RPMI8226 (cell line): ENCODE data around the gene CBLB.
"Not testable (repeated sequence)": the region's sequence is repeated elsewhere in the genome, so short reads cannot be mapped to it uniquely, and the experiment has no call there.

Source experiments
- DNase-seq: peaks from one replicate; pipeline ENCODE4 v3.0.0-alpha.2; 2015

CBLB gene

GRCh38 chr3:105783631-105784030 lies 85.2 kb downstream of the CBLB start:
- no peak for DNase-seq

DNA sequence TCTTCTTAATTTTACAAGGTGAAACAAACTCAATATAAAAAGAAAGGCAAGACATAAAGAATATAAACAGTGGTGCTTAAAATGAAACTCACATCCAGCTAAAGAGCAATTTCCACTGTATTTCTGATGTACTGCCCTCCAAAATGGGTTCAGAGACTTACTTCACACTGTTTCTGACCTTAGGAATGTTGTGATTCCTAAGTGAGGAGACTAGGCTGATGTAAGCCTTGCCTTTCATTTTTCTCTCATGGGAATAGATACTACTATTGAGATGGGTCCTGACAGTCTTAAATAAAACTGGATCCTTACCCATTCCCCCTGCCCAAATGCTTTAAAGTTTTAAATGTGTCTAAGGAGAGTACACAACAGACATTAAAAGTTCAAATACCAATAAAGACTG lies 86.9 kb downstream of the CBLB start:
- no peak for DNase-seq

- no peak for DNase-seq
Measured at GRCh38 chr3:105780107-105780506, 88.7 kb downstream of the CBLB start.

DNA sequence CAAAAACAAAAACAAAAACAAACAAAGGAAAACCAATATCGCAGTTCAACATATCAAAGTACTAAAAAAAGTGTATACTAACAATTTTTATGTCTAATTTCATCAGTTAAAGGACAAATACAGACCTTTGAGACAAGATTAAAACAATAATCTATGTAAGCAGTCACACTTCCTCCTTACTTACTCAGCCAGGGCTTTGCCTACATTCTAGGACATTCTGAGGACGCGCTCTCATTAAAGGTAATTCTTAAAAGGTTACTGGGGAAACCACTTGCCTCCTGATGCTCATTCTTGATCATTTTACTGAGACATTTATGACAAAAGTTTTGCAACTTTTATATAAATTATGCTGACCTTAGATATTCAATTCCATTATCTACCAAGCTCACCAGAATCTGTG lies 93.4 kb downstream of the CBLB start:
- DNase-seq, result no peak

DNA sequence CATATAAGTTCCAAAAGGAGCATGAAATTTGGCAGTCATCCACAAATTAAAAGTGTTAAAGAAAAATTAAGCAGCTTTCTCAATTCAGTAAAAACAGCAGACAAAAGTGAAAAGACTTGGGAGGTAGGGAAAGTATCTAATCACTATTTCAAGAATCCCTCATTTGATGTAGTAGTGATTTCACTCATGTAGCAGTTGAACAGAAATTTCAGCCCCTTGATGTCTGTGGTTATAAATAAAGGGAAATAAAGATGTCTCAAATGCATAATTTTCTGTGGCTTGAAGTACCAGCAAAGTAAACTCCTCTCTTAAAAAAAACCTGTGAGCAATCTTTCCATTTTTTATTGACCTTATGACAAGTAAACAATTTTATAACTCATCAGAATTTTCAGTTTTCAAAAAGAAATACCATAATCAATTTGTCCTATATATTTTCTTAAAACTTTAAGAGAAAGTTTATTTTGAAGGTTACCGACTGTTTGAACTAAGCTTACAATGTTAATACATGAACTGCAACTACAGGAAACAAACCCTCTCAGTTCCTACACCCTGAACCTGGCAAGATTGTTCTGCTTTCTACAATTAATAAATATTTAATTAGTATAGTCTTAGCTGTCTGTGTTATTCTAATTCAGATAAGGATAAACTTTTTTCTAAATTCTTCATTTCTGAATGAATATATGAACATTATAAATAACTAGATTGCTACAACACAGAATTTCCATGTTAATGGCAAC lies 94.2 kb downstream of the CBLB start:
- DNase-seq, result no peak

DNA sequence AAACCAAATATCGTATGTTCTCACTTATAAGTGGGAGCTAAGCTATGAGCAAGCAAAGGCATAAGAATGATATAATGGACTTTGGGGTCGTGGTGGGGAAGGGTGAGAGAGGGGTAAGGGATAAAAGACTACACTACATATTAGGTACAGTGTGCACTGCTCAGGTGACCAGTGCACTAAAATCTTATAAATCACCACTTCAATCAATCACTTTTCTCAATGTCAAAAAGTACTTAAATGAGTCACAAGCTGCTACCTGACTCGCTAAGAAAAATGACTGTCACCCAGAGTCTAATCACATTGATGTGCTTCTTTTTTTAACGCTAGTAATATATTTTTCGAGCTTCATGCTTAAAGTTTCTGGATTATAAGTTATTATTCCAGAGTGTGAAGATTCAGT lies 95.5 kb downstream of the CBLB start:
- DNase-seq, result no peak

- no peak for DNase-seq
Measured at GRCh38 chr3:105772635-105773034, 96.2 kb downstream of the CBLB start.

GRCh38 chr3:105771392-105771791 lies 97.4 kb downstream of the CBLB start:
- DNase-seq, result no peak

DNA sequence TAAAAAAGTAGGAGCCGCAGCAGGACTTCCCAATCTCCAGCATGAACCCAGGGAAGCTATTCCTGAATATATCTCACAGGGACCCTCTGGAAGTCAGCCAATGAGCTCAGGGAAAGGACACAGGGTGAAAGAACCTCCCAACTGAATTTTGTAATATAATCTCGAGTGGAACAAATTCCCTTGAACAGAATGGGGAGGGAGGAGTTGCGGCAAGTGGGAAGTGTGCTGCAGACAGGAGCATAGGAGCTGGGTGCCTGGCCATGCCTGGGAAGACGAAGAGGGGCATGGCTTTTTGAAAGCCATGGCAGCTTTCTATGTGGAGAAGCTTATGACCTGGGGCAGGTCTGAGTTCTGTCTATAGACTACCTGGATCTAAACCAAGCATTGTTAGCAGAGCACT lies 98.4 kb downstream of the CBLB start:
- no peak for DNase-seq

GRCh38 chr3:105767776-105768175 lies 101.0 kb downstream of the CBLB start:
- no peak for DNase-seq

DNA sequence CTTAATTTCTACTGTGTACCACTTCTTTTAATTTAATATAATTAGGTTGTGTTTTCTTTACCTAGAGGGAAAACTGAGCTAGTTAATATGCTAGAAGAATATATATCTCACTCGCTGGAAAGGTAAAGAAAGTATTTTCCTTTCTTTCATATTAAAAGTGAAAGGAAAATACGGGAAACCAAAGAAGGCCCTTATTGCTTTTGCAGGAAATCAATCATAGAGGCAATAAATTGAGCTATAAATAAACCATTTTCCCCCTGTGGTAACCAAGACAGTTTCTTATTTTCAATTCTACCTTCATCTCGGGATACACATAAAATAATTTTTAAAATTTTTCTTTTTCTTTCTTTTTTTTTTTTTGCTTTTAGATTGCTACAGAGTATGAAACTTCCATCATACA lies 101.6 kb downstream of the CBLB start:
- no peak for DNase-seq

DNA sequence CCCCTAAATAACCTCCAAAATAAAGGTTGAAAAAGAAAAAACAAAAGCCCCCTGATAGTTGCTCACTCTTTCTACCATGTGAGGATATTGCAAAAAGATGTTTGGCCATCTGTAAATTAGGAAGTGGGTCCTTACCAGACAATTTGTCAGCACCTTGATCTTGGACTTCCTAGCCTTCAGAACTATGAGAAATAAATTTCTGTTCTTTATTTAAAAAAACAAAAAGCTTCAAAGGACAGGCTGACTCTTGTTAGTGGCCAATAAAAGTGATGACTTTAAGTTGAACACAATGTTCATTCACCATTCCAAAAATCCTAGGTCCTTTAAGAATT lies 103.5 kb downstream of the CBLB start:
- DNase-seq, result no peak

DNA sequence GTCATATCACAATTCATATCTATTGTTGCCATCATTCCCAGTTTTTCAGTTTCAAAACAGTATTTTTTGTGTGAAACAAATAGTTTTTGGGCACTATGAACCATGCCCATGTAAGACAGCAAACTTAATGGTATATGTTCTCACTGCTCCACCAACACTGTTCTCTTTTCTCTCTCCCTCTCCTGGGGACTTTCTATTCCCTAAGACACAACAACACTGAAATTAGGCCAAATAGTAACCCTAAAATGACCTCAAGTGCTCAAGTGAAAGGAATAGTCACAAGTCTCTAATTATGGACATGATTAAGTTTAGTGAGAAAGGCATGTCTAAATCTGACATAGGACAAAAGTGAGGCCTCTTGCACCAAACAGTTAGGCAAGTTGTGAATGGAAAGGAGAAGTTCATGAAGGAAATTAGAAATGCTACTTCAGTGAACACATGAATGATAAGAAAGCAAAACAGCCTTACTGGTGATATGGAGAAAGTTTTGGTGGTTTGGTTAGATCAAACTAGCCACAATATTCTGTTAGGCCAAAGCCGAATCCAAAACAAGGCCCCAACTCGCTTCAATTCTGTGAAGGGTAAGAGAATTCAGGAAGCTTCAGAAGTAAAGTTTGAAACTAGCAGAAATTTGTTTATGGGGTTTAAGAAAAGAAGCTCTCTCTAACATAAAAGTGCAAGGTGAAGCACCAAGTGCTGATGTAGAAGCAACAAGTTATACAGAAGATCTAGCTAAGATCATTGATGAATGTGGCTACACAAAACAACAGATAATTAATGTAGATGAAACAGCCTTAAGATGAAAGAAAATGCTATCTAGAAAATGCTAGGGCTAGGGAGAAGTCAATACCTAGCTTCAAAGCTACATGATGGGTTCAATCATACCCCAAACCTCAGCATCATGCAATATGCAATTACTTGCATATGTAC lies 104.2 kb downstream of the CBLB start:
- no peak for DNase-seq

- no peak for DNase-seq
Measured at GRCh38 chr3:105763659-105764036, 105.2 kb downstream of the CBLB start.

DNA sequence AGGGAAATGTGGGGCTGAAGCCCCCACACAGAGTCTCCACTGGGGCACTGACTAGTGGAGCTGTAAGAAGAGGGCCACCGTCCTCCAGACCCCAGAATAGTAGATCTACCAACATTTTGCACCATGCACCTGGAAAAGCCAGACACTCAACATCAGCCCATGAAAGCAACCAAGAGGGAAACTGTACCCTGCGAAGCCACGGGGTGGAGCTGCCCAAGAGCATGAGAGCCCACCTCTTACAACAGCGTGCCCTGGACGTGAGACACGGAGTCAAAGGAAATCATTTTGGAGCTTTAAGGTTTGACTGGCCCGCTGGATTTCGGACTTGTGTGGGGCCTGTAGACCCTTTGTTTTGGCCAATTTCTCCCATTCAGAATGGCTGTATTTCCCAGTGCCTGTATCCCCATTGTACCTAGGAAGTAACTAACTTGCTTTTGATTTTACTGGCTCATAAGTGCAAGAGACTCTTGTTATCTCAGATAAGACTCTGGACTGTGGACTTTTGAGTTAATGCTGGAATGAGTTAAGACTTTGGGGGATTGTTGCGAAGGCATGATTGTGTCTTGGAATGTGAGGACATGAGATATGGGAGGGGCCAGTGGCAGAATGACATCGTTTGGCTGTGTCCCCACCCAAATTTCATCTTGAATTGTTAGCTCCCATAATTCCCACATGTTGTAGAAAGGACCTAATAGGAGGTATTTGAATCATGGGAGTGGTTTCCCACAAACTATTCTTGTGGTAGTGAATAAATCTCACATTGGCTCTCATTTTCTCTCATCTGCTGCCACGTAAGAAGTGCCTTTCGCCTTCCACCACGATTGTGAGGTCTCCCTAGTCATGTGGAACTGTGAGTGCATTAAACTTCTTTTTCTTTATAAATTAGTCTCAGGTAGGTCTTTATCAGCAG lies 105.8 kb downstream of the CBLB start:
- DNase-seq, result no peak

GRCh38 chr3:105762214-105762613 lies 106.6 kb downstream of the CBLB start:
- not testable (repeated sequence) for DNase-seq

GRCh38 chr3:105759442-105760078 lies 109.3 kb downstream of the CBLB start:
- no peak for DNase-seq

- no peak for DNase-seq
Measured at GRCh38 chr3:105758451-105758850, 110.4 kb downstream of the CBLB start.

- DNase-seq, result no peak
Measured at GRCh38 chr3:105755121-105755886, 113.5 kb downstream of the CBLB start.

DNA sequence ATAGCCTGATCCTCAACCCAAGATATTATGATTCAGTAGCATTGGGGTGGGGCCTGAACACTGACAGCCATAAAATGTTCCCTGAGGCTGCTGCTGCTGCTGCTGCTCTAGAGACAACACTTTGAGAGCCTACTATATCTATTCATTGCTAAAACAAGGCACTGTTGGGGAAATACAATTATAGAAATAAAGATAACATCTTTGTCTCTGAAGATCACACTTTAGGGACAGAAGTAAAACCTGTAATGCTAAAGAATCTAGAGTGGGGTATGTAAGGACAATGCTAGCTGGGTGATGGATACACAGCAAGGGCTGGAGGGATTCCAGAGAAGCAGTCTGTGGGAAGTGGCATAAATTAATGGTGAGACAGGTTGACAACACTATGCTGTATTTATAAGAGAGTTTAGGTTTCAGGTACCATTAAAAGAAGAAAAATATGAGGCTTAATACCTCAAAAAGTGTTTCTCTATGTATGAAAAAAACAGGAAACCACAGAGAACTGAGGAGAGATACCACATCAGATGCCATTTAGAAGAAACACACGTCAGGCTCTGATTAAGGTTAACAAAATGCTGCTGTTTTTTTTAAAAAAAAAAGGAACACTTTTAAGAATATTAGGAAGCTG lies 115.9 kb downstream of the CBLB start:
- DNase-seq, result no peak

DNA sequence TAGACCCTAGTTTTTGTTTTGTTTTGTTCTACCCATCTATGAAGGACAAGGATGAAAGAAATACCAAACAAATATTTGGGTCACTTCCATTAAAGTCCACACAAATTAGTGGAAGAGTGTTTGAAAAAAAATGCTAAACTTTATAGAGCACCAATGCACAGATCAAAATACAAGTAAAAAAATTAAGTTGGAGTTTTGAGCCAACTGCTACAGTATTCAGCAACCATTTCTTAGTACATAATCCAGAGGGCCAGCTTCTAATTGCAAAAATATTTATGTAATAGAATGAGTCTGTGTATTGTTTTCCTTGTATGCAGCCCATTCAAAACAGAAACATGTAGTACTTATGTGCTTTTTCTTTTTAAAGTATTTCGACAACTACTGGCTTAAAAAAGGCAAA lies 121.1 kb downstream of the CBLB start:
- no peak for DNase-seq
